HEK293 (cell line): ENCODE measurements around the gene KCTD11.
A peak's percentile ranks its signal among the peaks of the same experiment; 100 is the strongest.

Experiments used
- BCL11B ChIP-seq: fragments of 450-650 bp; formaldehyde crosslinking; IDR thresholded peaks from 2 replicates; pipeline ENCODE4 v1.5.1; 2016; ENCODE audit warnings: low read depth, missing biosample characterization, missing genetic modification characterization
- ELK4 ChIP-seq: IDR thresholded peaks from 2 replicates; pipeline ENCODE4 v1.6.1; 2011; ENCODE audit warnings: mild to moderate bottlenecking, low read depth, low read length, borderline replicate concordance
- FEZF1 ChIP-seq: fragments of 450-650 bp; formaldehyde crosslinking; IDR thresholded peaks from 2 replicates; pipeline ENCODE4 v1.5.1; 2016; ENCODE audit warnings: missing biosample characterization, missing genetic modification characterization
- HOXA7 ChIP-seq: sonication (generic); formaldehyde crosslinking; IDR thresholded peaks from 2 replicates; pipeline ENCODE4 v1.8.1; 2022; ENCODE audit warnings: missing genetic modification reagents, borderline replicate concordance
- KLF10 ChIP-seq: fragments of 450-650 bp; IDR thresholded peaks from 2 replicates; pipeline ENCODE4 v1.5.1; 2018; ENCODE audit warnings: missing biosample characterization, mild to moderate bottlenecking, missing genetic modification characterization
- KLF16 ChIP-seq: fragments of 450-650 bp; formaldehyde crosslinking; IDR thresholded peaks from 2 replicates; pipeline ENCODE4 v1.5.1; 2017; ENCODE audit warnings: missing biosample characterization, missing genetic modification characterization
- KLF7 ChIP-seq: fragments of 450-650 bp; formaldehyde crosslinking; IDR thresholded peaks from 2 replicates; pipeline ENCODE4 v1.5.1; 2016; ENCODE audit warnings: missing biosample characterization, missing genetic modification characterization, borderline replicate concordance
- MYNN ChIP-seq: fragments of 450-650 bp; formaldehyde crosslinking; IDR thresholded peaks from 2 replicates; pipeline ENCODE4 v1.5.1; 2016; ENCODE audit warnings: missing biosample characterization, missing genetic modification characterization, borderline replicate concordance
- OSR2 ChIP-seq: fragments of 450-650 bp; formaldehyde crosslinking; IDR thresholded peaks from 2 replicates; pipeline ENCODE4 v1.5.1; 2016; ENCODE audit warnings: missing biosample characterization, missing genetic modification characterization
- PRDM1 ChIP-seq: fragments of 450-650 bp; formaldehyde crosslinking; IDR thresholded peaks from 2 replicates; pipeline ENCODE4; 2016; ENCODE audit warnings: missing biosample characterization, missing genetic modification characterization
- PRDM2 ChIP-seq: fragments of 450-650 bp; formaldehyde crosslinking; IDR thresholded peaks from 2 replicates; pipeline ENCODE4 v1.5.1; 2016; ENCODE audit warnings: missing biosample characterization, missing genetic modification characterization, borderline replicate concordance
- SP3 ChIP-seq: fragments of 450-650 bp; formaldehyde crosslinking; IDR thresholded peaks from 2 replicates; pipeline ENCODE4 v1.5.1; 2016; ENCODE audit warnings: missing biosample characterization, missing genetic modification characterization
- ZBTB48 ChIP-seq: fragments of 450-650 bp; formaldehyde crosslinking; IDR thresholded peaks from 2 replicates; pipeline ENCODE4 v1.5.1; 2016; ENCODE audit warnings: missing biosample characterization, missing genetic modification characterization
- ZBTB7A ChIP-seq: fragments of 450-650 bp; formaldehyde crosslinking; IDR thresholded peaks from 2 replicates; pipeline ENCODE4 v1.5.1; 2016; ENCODE audit warnings: low read depth, missing biosample characterization, missing genetic modification characterization
- ZFHX2 ChIP-seq: fragments of 450-650 bp; formaldehyde crosslinking; conservative IDR thresholded peaks from 2 replicates; pipeline ENCODE4 v1.5.1; 2016; ENCODE audit warnings: missing biosample characterization, missing genetic modification characterization
- ZFP41 ChIP-seq: fragments of 450-650 bp; formaldehyde crosslinking; IDR thresholded peaks from 2 replicates; pipeline ENCODE4 v1.5.1; 2016; ENCODE audit warnings: missing biosample characterization, missing genetic modification characterization, borderline replicate concordance
- ZNF132 ChIP-seq: fragments of 450-650 bp; formaldehyde crosslinking; IDR thresholded peaks from 2 replicates; pipeline ENCODE4 v1.5.1; 2017; ENCODE audit warnings: missing biosample characterization, missing genetic modification characterization, borderline replicate concordance
- ZNF16 ChIP-seq: fragments of 450-650 bp; formaldehyde crosslinking; IDR thresholded peaks from 2 replicates; pipeline ENCODE4 v1.5.1; 2016; ENCODE audit warnings: low read depth, missing biosample characterization, missing genetic modification characterization
- ZNF184 ChIP-seq: fragments of 450-650 bp; IDR thresholded peaks from 2 replicates; pipeline ENCODE4 v1.5.1; 2018; ENCODE audit warnings: missing biosample characterization, mild to moderate bottlenecking, missing genetic modification characterization
- ZNF2 ChIP-seq: fragments of 450-650 bp; formaldehyde crosslinking; IDR thresholded peaks from 2 replicates; pipeline ENCODE4 v1.5.1; 2016; ENCODE audit warnings: missing biosample characterization, missing genetic modification characterization
- ZNF221 ChIP-seq: fragments of 450-650 bp; formaldehyde crosslinking; IDR thresholded peaks from 2 replicates; pipeline ENCODE4 v1.5.1; 2017; ENCODE audit warnings: missing biosample characterization, missing genetic modification characterization, borderline replicate concordance
- ZNF280D ChIP-seq: fragments of 450-650 bp; formaldehyde crosslinking; IDR thresholded peaks from 2 replicates; pipeline ENCODE4 v1.5.1; 2016; ENCODE audit warnings: missing biosample characterization, missing genetic modification characterization
- ZNF324 ChIP-seq: fragments of 450-650 bp; formaldehyde crosslinking; IDR thresholded peaks from 2 replicates; pipeline ENCODE4 v1.5.1; 2016; ENCODE audit warnings: missing biosample characterization, missing genetic modification characterization
- ZNF473 ChIP-seq: fragments of 450-650 bp; formaldehyde crosslinking; IDR thresholded peaks from 2 replicates; pipeline ENCODE4 v1.5.1; 2017; ENCODE audit warnings: missing biosample characterization, missing genetic modification characterization
- ZNF48 ChIP-seq: fragments of 450-650 bp; formaldehyde crosslinking; IDR thresholded peaks from 2 replicates; pipeline ENCODE4 v1.5.1; 2016; ENCODE audit warnings: missing biosample characterization, missing genetic modification characterization
- ZNF561 ChIP-seq: fragments of 450-650 bp; IDR thresholded peaks from 2 replicates; pipeline ENCODE4 v1.5.1; 2018; ENCODE audit warnings: missing biosample characterization, missing genetic modification characterization, borderline replicate concordance
- ZNF580 ChIP-seq: fragments of 450-650 bp; formaldehyde crosslinking; IDR thresholded peaks from 2 replicates; pipeline ENCODE4 v1.5.1; 2016; ENCODE audit warnings: missing biosample characterization, missing genetic modification characterization
- ZNF658 ChIP-seq: fragments of 450-650 bp; formaldehyde crosslinking; IDR thresholded peaks from 2 replicates; pipeline ENCODE4; 2016; ENCODE audit warnings: missing biosample characterization, missing genetic modification characterization
- ZNF660 ChIP-seq: fragments of 450-650 bp; IDR thresholded peaks from 2 replicates; pipeline ENCODE4 v1.5.1; 2018; ENCODE audit warnings: missing biosample characterization, mild to moderate bottlenecking, missing genetic modification characterization
- ZNF768 ChIP-seq: fragments of 450-650 bp; formaldehyde crosslinking; IDR thresholded peaks from 2 replicates; pipeline ENCODE4 v1.5.1; 2018; ENCODE audit warnings: missing biosample characterization, mild to moderate bottlenecking, missing genetic modification characterization
- ZNF777 ChIP-seq: fragments of 450-650 bp; formaldehyde crosslinking; IDR thresholded peaks from 2 replicates; pipeline ENCODE4 v1.5.1; 2017; ENCODE audit warnings: missing biosample characterization, missing genetic modification characterization, borderline replicate concordance

Gene KCTD11

GRCh38 chr17:7394452-7395191 lies 42.7 kb downstream of the KCTD11 start, which contains the start of gene PLSCR3 (continued):
- TF ChIP-seq ZNF658 (tag by site-specific recombination), result no peak
- no peak for TF ChIP-seq PRDM1 (tag by site-specific recombination)
- no peak for TF ChIP-seq ZNF580 (tag by site-specific recombination)
- TF ChIP-seq HOXA7 (CRISPR knock-in tag), result no peak
- TF ChIP-seq ZNF184 (tag by site-specific recombination), result no peak
- no peak for TF ChIP-seq OSR2 (tag by site-specific recombination)
- TF ChIP-seq FEZF1, result no peak
- TF ChIP-seq ZNF473 (tag by site-specific recombination), result no peak
- no peak for TF ChIP-seq ZFP41 (tag by site-specific recombination)
- TF ChIP-seq PRDM2 (tag by site-specific recombination), result no peak
- no peak for TF ChIP-seq MYNN (tag by site-specific recombination)
- no peak for TF ChIP-seq ELK4
- TF ChIP-seq ZNF2 (tag by site-specific recombination), result peak; percentile 41; the same call in 1 of the 2 replicates
- TF ChIP-seq KLF16 (tag by site-specific recombination), result no peak
- TF ChIP-seq ZNF777 (tag by site-specific recombination), result no peak
- no peak for TF ChIP-seq ZNF16 (tag by site-specific recombination)
- TF ChIP-seq ZNF660 (tag by site-specific recombination), result peak; percentile 57; the same call in 1 of the 2 replicates
- TF ChIP-seq KLF7, result no peak
- TF ChIP-seq BCL11B (tag by site-specific recombination), result no peak
- no peak for TF ChIP-seq ZNF324 (tag by site-specific recombination)
- peak; percentile 56; the same call in 1 of the 2 replicates for TF ChIP-seq KLF10
- TF ChIP-seq ZFHX2 (tag by site-specific recombination), result 0 out of 2 replicates have a peak, but pooled peaks have one; percentile 40
- TF ChIP-seq ZNF221 (tag by site-specific recombination), result no peak
- TF ChIP-seq ZBTB48 (tag by site-specific recombination), result 0 out of 2 replicates have a peak, but pooled peaks have one; percentile 17
- no peak for TF ChIP-seq ZNF768 (tag by site-specific recombination)
- TF ChIP-seq ZNF132 (tag by site-specific recombination), result no peak
- no peak for TF ChIP-seq ZBTB7A
- TF ChIP-seq ZNF280D (tag by site-specific recombination), result no peak
- TF ChIP-seq SP3 (tag by site-specific recombination), result peak; percentile 41; the same call in 1 of the 2 replicates
- TF ChIP-seq ZNF561 (tag by site-specific recombination), result peak; percentile 75
- TF ChIP-seq ZNF48 (tag by site-specific recombination), result no peak
